Stimulated activated CD8-positive, alpha-beta memory T cell treated with anti-CD3 and anti-CD28 coated beads, Interleukin-7, amount 100 ng/mL, for 48 hours (primary cell): ENCODE measurements around the gene METTL25B.
A peak's percentile ranks its signal among the peaks of the same experiment; 100 is the strongest.

Experiments
- DNase-seq, 2 donors: peaks; one replicate each; pipeline ENCODE4 v3.0.0-alpha.2; 2020; ENCODE audit warnings: low read depth in 1 of 2; ENCODE audit errors: extremely low read depth in 1 of 2

METTL25B gene

GRCh38 chr1:156766298-156767100 lies 38.2 kb downstream of the METTL25B start:
- DNase-seq, result no peak

GRCh38 chr1:156767101-156767878 lies 39.0 kb downstream of the METTL25B start, which contains the start of gene PRCC:
TSS of gene PRCC (plus strand) at chr1:156767535. CDS start at chr1:156767772, 237 bp downstream.
- peak; percentile 93 to 98 for DNase-seq

- no peak for DNase-seq
These were observed 39.8 kb downstream of the METTL25B start for GRCh38 chr1:156767879-156768604.

GRCh38 chr1:156768610-156769295 lies 40.5 kb downstream of the METTL25B start:
- DNase-seq, result no peak

GRCh38 chr1:156772222-156772621 lies 44.0 kb downstream of the METTL25B start:
- no peak for DNase-seq

GRCh38 chr1:156772728-156773497 lies 44.6 kb downstream of the METTL25B start:
- DNase-seq, result no peak

- DNase-seq, result no peak
These were observed 45.3 kb downstream of the METTL25B start for GRCh38 chr1:156773607-156774006.

GRCh38 chr1:156775799-156776198 lies 47.5 kb downstream of the METTL25B start:
- DNase-seq, result no peak

GRCh38 chr1:156776942-156777341 lies 48.7 kb downstream of the METTL25B start:
- no peak for DNase-seq

- DNase-seq, result no peak
These were observed 49.3 kb downstream of the METTL25B start for GRCh38 chr1:156777573-156777972.

GRCh38 chr1:156781585-156782186 lies 53.4 kb downstream of the METTL25B start:
- DNase-seq, result no peak

GRCh38 chr1:156785458-156785857 lies 57.2 kb downstream of the METTL25B start:
- DNase-seq, result no peak
